Gastrocnemius medialis (tissue), 4 donors: Measurements from ENCODE around the gene SCUBE1. TPM values are rescaled to one million over a fixed set of nuclear protein-coding genes. Genes with fewer than 3 reads are reported as not detected.

Experiments used
- ATAC-seq, 2 donors: fragments of 150-250 bp; one replicate each; pipeline ENCODE4 v1.9.1; 2016
- DNase-seq, 2 donors: peaks; one replicate each; pipeline ENCODE4 v3.0.0-alpha.2; 2019
- H3K27ac ChIP-seq, 4 donors: fragments of 200-600 bp; sonication (generic); 1 replicate in 1 of 4; 2 replicates in 3 of 4; pipeline ENCODE4 v1.5.1; 2016 to 2018; ENCODE audit warnings: mild to moderate bottlenecking in 2 of 4, moderate library complexity in 1 of 4
- H3K27me3 ChIP-seq, 3 donors: fragments of 200-600 bp; sonication (generic) in 2 of 3; 1 replicate in 1 of 3; 2 replicates in 2 of 3; pipeline versions ENCODE4 v1.5.1 to v1.6.0; 2016 to 2019; ENCODE audit warnings: mild to moderate bottlenecking in 1 of 3, moderate library complexity in 1 of 3
- H3K36me3 ChIP-seq, 2 donors: fragments of 200-600 bp; sonication (generic) in 1 of 2; one replicate each; pipeline ENCODE4 v1.5.1; 2017 to 2018
- H3K4me1 ChIP-seq, 2 donors: fragments of 200-600 bp; sonication (generic) in 1 of 2; one replicate each; pipeline ENCODE4 v1.5.1; 2016 to 2017; ENCODE audit warnings: mild to moderate bottlenecking in 2 of 2
- H3K4me3 ChIP-seq, 4 donors: fragments of 200-600 bp; sonication (generic) in 3 of 4; 1 replicate in 1 of 4; 2 replicates in 3 of 4; pipeline ENCODE4 v1.5.1; 2016 to 2019; ENCODE audit warnings: mild to moderate bottlenecking in 2 of 4
- H3K9me3 ChIP-seq, 3 donors: fragments of 200-600 bp; sonication (generic) in 2 of 3; 1 replicate in 1 of 3; 2 replicates in 2 of 3; pipeline ENCODE4 v1.5.1; 2016 to 2019
- CTCF ChIP-seq, 5 experiments: fragments of 450-650 bp in 3 of 5; fragments of 200-600 bp in 2 of 5; sonication (generic) in 2 of 5; IDR thresholded peaks in 4 of 5; conservative IDR thresholded peaks in 1 of 5; 1 replicate in 4 of 5; 2 replicates in 1 of 5; pipeline ENCODE4 v1.5.1; 2016 to 2019; ENCODE audit warnings: antibody characterized with exemption in 5 of 5, mild to moderate bottlenecking in 3 of 5, moderate library complexity in 3 of 5
- POLR2A ChIP-seq, 2 donors: fragments of 450-650 bp; IDR thresholded peaks; one replicate each; pipeline ENCODE4 v1.6.1; 2017; ENCODE audit warnings: antibody characterized with exemption in 2 of 2, mild to moderate bottlenecking in 2 of 2, moderate library complexity in 2 of 2
- in situ Hi-C, 4 donors: fragments of 200-750 bp; cut with MboI; loops; one replicate each; pipeline versions ENCODE4 v1.15.0 to v1.8.0; 2017; ENCODE audit warnings: low sequenced_read_pairs in 4 of 4
- intact Hi-C: fragments of 100-400 bp; cut with DNase I; formaldehyde crosslinking; loops from one replicate; pipeline ENCODE4 v1.15.1; 2023; ENCODE audit warnings: low total_unique reads
- total RNA-seq, 4 donors: library from RNA; depleted of rRNA; stranded (reverse); fragments of >200 nt; gene quantifications; one replicate each; pipeline versions ENCODE4 v1.1.0 to v1.2.3, GENCODE V29; 2016

Gene SCUBE1
- total RNA-seq, 4 donors from 2014 or later: 0.20 to 0.55 (median 0.41) TPM

DNA sequence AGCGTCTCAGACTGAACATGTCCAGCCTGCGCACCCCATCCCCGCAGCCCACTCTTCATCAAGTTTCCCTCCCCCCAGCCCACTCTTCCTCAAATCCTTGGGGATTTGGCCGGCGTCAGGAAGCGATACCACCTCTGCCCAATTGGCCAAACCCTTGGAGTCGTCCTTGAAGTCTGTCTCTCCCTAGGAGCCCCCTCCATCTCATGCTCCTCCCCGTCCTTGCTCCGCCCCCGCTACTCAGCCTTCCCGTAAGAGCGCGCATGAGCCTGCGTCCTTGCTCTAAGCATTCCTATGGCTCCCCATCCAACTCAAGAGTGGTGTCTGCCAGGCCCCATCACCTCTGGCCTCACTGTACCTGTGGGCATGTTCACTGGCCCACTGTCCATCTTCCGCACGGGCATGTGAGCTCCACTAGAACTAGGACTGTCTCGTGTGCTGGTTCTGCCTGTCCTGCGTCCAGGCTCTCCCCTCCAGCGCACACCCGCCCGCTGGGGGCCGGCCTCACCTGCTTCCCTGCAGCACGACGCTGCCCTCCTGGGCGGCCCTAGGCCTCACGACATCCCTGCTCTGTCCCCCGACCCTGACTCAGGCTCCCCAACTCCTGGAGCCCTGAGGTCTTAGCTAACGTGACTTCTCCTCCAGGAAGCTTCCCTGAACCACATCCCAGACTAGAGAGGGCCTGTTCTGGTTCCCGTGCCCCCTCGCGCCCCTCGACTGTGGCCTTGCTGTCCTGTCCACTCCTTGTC, 125.7 kb downstream of the SCUBE1 start:
- Histone ChIP-seq H3K36me3 (no peaks in the 10 kb centered on the region), H3K4me3 (no peak overlapping the region), H3K27ac (no peak overlapping the region), H3K9me3 (no peaks in the 10 kb centered on the region), H3K27me3 (no peaks in the 10 kb centered on the region), H3K4me1 (no peaks in the 10 kb centered on the region)
- intact Hi-C loops: no loop called here
- no peak for ATAC-seq
- no peak for DNase-seq
- no peak for TF ChIP-seq POLR2A (IDR thresholded peaks at IDR 0.05)
- TF ChIP-seq CTCF (IDR thresholded peaks at IDR 0.05 in 4 of 5, conservative IDR thresholded peaks at IDR 0.05 in 1 of 5): no peak
- in situ Hi-C loops: no loop called here

- intact Hi-C loops: no loop called here
- H3K4me1 ChIP-seq: no peaks in the 10 kb centered on the region
- in situ Hi-C loops: no loop called here
- DNase-seq: no peak
- no peaks in the 10 kb centered on the region for H3K27me3 ChIP-seq
- no peaks in the 10 kb centered on the region for H3K36me3 ChIP-seq
- no peak for ATAC-seq
- no peak for TF ChIP-seq POLR2A (IDR thresholded peaks at IDR 0.05)
- no peak for TF ChIP-seq CTCF (IDR thresholded peaks at IDR 0.05 in 4 of 5, conservative IDR thresholded peaks at IDR 0.05 in 1 of 5)
- H3K4me3 ChIP-seq: no peak overlapping the region
- H3K9me3 ChIP-seq: no peaks in the 10 kb centered on the region
- H3K27ac ChIP-seq: no peak overlapping the region
Observed at GRCh38 chr22:43216738-43217137, 126.4 kb downstream of the SCUBE1 start.

DNA sequence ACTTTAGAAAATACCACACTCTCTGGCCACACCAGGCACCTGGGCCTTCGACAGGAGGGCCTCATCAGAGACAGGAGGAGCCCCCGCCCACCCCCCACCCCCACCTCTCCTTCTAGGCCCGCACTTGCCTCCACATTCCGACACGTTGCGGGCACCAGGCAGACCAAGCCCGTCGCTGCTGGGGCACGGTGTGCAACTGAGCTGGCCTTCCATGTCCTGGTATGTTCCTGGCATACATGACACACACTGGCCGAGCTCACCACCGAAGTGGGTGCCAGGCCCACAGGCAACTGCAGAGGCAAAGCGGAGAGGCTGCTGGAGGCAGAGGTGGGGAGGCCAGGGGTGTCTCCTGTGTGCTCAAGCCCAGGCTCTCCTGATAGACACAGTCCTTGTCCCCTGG, 129.2 kb downstream of the SCUBE1 start:
- H3K4me1 ChIP-seq: no peaks in the 10 kb centered on the region
- intact Hi-C loops (no loop called here), in situ Hi-C loops (no loop called here)
- TF ChIP-seq POLR2A (IDR thresholded peaks at IDR 0.05): no peak
- TF ChIP-seq CTCF (IDR thresholded peaks at IDR 0.05 in 4 of 5, conservative IDR thresholded peaks at IDR 0.05 in 1 of 5): no peak
- no peak for DNase-seq
- H3K36me3 ChIP-seq: no peaks in the 10 kb centered on the region
- H3K27ac ChIP-seq: no peak overlapping the region
- H3K9me3 ChIP-seq: no peaks in the 10 kb centered on the region
- H3K27me3 ChIP-seq: no peaks in the 10 kb centered on the region
- no peak overlapping the region for H3K4me3 ChIP-seq
- ATAC-seq: no peak

GRCh38 chr22:43213051-43213450, 130.1 kb downstream of the SCUBE1 start:
- no peaks in the 10 kb centered on the region for H3K9me3 ChIP-seq
- no peaks in the 10 kb centered on the region for H3K36me3 ChIP-seq
- H3K27me3 ChIP-seq: no peaks in the 10 kb centered on the region
- no peak for TF ChIP-seq POLR2A (IDR thresholded peaks at IDR 0.05)
- TF ChIP-seq CTCF (IDR thresholded peaks at IDR 0.05 in 4 of 5, conservative IDR thresholded peaks at IDR 0.05 in 1 of 5): no peak
- H3K4me3 ChIP-seq: no peak overlapping the region
- in situ Hi-C loops: no loop called here
- H3K4me1 ChIP-seq: no peaks in the 10 kb centered on the region
- DNase-seq (no peak), ATAC-seq (no peak)
- H3K27ac ChIP-seq: no peak overlapping the region
- intact Hi-C loops: no loop called here
